Measurements from ENCODE around the gene OR13J1. TPM values are rescaled to one million over a fixed set of nuclear protein-coding genes. Genes with fewer than 3 reads are reported as not detected.
"Not testable (repeated sequence)": the region's sequence is repeated elsewhere in the genome, so short reads cannot be mapped to it uniquely, and the experiment has no call there.

OR13J1 gene
- not detected in 2 replicates for total RNA-seq (ENCODE audit: low replicate concordance)

GRCh38 chr9:35870351-35870923 is at the start of gene OR13J1:
TSS of gene OR13J1 (minus strand) at chr9:35870401. CDS start at chr9:35870401, 0 bp downstream.
- no peak within 1 kb of the TSS for H3K4me3 ChIP-seq (ENCODE audit: low read depth, low read length)
- no peak for DNase-seq (ENCODE audit: low read depth)
- no peak for TF ChIP-seq CTCF (IDR thresholded peaks at IDR 0.05; ENCODE audit: insufficient read depth, low read length)

- no peak for TF ChIP-seq CTCF (IDR thresholded peaks at IDR 0.05; ENCODE audit: insufficient read depth, low read length)
- no peak for DNase-seq (ENCODE audit: low read depth)
- H3K4me3 ChIP-seq (ENCODE audit: low read depth, low read length), result no peak overlapping the region
Measured at GRCh38 chr9:35919212-35920008, 49.2 kb upstream of the OR13J1 start.

- TF ChIP-seq CTCF (IDR thresholded peaks at IDR 0.05; ENCODE audit: insufficient read depth, low read length), result no peak
- no peak for DNase-seq (ENCODE audit: low read depth)
- no peak overlapping the region for H3K4me3 ChIP-seq (ENCODE audit: low read depth, low read length)
Measured at GRCh38 chr9:35918780-35919179, 48.6 kb upstream of the OR13J1 start.

GRCh38 chr9:35917261-35917660 is 47.1 kb upstream of the OR13J1 start:
- no peak overlapping the region for H3K4me3 ChIP-seq (ENCODE audit: low read depth, low read length)
- TF ChIP-seq CTCF (IDR thresholded peaks at IDR 0.05; ENCODE audit: insufficient read depth, low read length), result no peak
- DNase-seq (ENCODE audit: low read depth), result no peak

- no peak for TF ChIP-seq CTCF (IDR thresholded peaks at IDR 0.05; ENCODE audit: insufficient read depth, low read length)
- H3K4me3 ChIP-seq (ENCODE audit: low read depth, low read length), result no peak overlapping the region
- no peak for DNase-seq (ENCODE audit: low read depth)
Measured at GRCh38 chr9:35915681-35916294, 45.6 kb upstream of the OR13J1 start.

GRCh38 chr9:35914301-35914807 is 44.2 kb upstream of the OR13J1 start:
- no peak for TF ChIP-seq CTCF (IDR thresholded peaks at IDR 0.05; ENCODE audit: insufficient read depth, low read length)
- DNase-seq (ENCODE audit: low read depth), result peak; percentile 58
- no peak overlapping the region for H3K4me3 ChIP-seq (ENCODE audit: low read depth, low read length)

- DNase-seq (ENCODE audit: low read depth); H3K4me3 ChIP-seq (ENCODE audit: low read depth, low read length): not testable (repeated sequence)
Measured at GRCh38 chr9:35913429-35913828, 43.2 kb upstream of the OR13J1 start.
